AG09319 (cell line): Measurements from ENCODE around the gene USP35.

Source experiments
- DNase-seq: peaks from one replicate; pipeline ENCODE4 v3.0.0-alpha.2; 2010; ENCODE audit warnings: low read depth; ENCODE audit errors: extremely low read depth
- TF ChIP-seq, protein P1 (sequence below): IDR thresholded peaks from 2 replicates; pipeline ENCODE4 v1.5.1; 2011; ENCODE audit warnings: low read depth, mild to moderate bottlenecking, inconsistent platforms, low read length, moderate library complexity

The USP35 gene

DNA sequence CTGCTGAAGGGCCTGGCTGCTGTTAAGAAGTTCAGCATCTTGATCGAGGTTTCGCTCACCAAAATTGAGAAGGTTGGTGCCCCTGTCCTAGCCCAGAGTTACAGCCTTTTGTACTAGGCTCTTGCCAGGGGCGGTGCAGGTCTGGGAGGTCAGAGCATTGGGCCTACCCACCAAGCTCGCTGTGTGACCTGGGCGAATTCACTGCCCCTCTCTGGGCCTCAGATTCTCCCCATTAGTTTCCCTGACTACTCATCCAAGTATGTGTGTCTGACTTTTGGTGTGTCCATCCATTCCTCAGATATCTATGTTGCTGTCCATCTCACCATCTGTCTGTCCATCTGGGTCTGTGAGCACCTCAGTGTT, 10.9 kb downstream of the USP35 start:
- TF ChIP-seq, protein P1, sequence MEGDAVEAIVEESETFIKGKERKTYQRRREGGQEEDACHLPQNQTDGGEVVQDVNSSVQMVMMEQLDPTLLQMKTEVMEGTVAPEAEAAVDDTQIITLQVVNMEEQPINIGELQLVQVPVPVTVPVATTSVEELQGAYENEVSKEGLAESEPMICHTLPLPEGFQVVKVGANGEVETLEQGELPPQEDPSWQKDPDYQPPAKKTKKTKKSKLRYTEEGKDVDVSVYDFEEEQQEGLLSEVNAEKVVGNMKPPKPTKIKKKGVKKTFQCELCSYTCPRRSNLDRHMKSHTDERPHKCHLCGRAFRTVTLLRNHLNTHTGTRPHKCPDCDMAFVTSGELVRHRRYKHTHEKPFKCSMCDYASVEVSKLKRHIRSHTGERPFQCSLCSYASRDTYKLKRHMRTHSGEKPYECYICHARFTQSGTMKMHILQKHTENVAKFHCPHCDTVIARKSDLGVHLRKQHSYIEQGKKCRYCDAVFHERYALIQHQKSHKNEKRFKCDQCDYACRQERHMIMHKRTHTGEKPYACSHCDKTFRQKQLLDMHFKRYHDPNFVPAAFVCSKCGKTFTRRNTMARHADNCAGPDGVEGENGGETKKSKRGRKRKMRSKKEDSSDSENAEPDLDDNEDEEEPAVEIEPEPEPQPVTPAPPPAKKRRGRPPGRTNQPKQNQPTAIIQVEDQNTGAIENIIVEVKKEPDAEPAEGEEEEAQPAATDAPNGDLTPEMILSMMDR = no peak
- no peak for DNase-seq

DNA sequence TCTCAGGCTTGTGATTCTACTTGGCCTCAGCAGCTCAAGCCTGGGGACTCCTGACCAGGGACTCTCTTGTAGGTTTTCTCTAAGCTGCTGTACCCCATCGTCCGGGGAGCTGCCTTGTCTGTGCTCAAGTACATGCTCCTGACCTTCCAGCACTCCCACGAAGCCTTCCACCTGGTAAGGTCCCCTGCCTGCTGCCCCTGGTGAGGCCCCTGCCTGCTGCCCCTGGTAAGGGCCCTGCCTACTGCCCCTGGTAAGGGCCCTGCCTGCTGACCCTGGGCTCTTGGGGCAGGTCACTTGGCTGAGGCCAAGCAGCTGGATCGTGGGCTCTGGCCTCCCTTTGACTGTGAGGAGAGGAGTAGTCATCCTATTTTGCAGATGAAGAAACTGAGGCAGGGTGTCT, 11.3 kb downstream of the USP35 start:
- TF ChIP-seq, protein P1 = no peak
- no peak for DNase-seq

DNA sequence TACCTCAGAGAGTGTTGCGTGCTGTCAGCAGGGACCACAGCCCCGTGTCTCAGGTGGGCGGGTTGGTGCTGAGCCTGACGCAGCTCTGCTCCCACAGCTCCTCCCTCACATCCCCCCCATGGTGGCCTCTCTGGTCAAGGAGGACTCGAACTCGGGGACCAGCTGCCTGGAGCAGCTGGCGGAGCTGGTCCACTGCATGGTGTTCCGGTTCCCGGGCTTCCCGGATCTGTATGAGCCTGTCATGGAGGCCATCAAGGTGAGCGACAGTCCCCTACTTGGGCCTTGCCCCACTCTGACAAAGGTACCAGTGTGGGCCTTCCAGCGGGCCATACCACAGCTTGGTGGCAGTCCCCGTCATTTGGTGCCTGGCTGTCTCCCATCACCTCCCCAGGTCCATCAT, 11.8 kb downstream of the USP35 start:
- DNase-seq = no peak
- TF ChIP-seq, protein P1 = no peak

DNA sequence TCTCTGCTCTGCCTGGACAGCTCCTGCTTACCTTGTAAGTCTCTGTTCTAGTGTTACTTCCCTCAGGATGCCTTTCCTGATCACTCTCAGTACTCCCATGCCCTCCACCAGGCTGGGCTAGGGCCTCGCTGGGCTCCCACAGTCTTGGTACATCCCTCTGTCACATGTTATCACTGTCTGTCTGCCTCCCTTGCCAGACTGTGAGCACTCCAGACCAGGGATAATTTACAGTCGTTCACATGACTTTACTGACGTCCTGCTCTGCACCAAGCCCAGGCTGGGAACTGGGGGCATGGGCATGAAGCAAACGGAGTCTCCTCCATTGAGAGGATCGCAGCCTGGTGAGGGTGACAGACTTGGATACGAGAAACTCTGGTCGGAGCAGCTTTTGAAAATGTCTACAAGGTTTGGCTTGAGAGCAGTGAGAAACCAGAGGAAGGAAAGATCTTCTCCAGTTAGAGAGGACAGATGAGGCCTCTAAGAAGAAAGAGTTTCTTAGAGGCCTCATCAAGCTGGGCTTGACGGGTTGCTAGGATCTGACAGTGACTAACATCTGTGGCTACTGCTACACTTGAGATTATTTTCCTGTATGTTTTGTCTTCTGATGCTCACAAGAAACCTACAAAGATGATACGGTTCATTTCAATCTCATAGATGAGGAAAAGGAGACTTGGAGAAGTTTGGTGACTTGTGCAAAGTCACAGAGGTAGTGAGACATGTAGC, 12.5 kb downstream of the USP35 start:
- TF ChIP-seq, protein P1 = no peak
- DNase-seq = no peak

DNA sequence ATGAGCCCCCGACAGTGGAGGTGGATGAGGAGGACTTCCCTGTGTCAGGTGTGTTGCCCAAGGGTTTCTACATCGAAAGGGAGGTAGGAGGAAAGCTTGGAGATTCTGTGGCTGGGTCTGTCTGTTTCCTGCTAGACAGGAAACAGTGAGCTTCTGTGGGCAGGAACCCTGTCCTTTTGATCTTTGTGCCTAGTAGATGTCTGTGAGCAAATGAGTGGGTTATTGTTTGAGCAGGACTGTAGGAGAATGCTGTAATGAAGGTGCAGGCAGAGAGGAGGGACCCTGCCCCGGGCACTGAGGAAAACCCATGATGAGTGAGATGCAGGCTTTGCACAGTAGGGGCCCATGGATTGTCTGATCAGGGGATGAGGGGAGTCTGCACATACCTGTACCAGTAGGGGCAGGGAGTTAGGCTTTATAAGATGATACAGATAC, 14.0 kb downstream of the USP35 start:
- no peak for DNase-seq
- TF ChIP-seq, protein P1 = no peak

DNA sequence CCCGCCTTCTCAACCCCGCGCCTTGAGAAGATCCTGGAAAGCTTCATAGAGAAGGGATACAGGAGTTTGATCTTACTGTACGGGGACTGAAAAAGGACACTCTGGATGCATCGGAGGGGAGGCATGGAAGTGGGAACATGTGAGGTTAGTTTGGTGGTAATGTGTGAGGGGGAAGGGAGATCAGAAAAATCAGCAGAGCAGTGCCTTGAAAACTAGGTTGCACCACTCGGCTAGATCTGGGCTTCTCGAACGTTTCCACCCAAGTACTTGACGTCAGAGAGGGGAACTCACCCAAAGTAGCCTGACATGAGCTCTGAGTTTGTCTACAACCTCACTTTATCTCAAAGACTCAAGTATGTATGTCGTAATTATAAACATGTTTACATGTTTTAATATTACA, 14.5 kb downstream of the USP35 start:
- no peak for DNase-seq
- TF ChIP-seq, protein P1 = no peak

DNA sequence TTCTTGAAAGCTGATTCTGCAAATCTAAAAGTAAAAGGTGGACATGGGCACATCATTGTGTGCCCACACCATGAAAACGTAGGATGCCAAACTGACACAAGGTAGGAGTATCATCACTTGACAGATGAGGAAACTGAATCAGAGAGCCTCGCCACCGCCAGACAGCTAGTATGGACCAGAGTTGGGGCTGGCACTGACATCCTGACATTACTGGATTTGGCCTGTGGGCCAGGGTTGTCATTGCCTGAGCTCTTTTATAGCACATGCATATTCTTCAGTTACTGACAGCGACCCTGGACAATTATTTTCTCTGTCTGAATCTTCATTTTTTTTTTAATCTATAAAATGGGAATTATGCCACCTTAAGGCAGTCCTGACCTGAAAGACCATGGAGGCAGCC, 16.5 kb downstream of the USP35 start:
- TF ChIP-seq, protein P1 = no peak
- DNase-seq = no peak
